Common myeloid progenitor, CD34-positive (primary cell): ENCODE data around the gene RIN3.

ENCODE experiments used
- CTCF ChIA-PET: fragments of 350-600 bp; sonication (Branson Sonifier 250); formaldehyde crosslinking; loops from one replicate; lab custom pipeline; 2021; ENCODE audit warnings: antibody characterized with exemption; lab: Charles Lee
- POLR2A ChIA-PET: fragments of 350-600 bp; sonication (Branson Sonifier 250); formaldehyde crosslinking; loops from one replicate; lab custom pipeline; 2021; ENCODE audit warnings: antibody characterized with exemption; lab: Charles Lee
- DNase-seq, 3 donors: peaks; one replicate each; pipeline versions ENCODE4 v3.0.0 to v3.0.0-alpha.2; 2013
- H3K27ac ChIP-seq, 2 experiments: 1 replicate in 1 of 2; 2 replicates in 1 of 2; pipeline ENCODE4 v1.7.0; 2013; ENCODE audit warnings: inconsistent platforms in 2 of 2, low read length in 2 of 2, mild to moderate bottlenecking in 2 of 2, low read depth in 1 of 2, moderate library complexity in 1 of 2; ENCODE audit not compliant: severe bottlenecking in 2 of 2, insufficient read depth in 1 of 2, poor library complexity in 1 of 2
- H3K27me3 ChIP-seq, 5 experiments: replicated peaks in 2 of 5; 1 replicate in 3 of 5; 2 replicates in 2 of 5; pipeline versions ENCODE4 v1.6.1 to v1.7.0; 2013; ENCODE audit warnings: low read length in 4 of 5, mild to moderate bottlenecking in 2 of 5, moderate library complexity in 2 of 5, inconsistent platforms in 1 of 5; ENCODE audit not compliant: insufficient read depth in 5 of 5, control insufficient read depth in 4 of 5
- H3K36me3 ChIP-seq, 4 experiments: 1 replicate in 2 of 4; 2 replicates in 2 of 4; pipeline versions ENCODE4 v1.6.1 to v1.7.0; 2013; ENCODE audit warnings: low read length in 3 of 4, control low read depth in 1 of 4, mild to moderate bottlenecking in 1 of 4; ENCODE audit not compliant: control insufficient read depth in 4 of 4, insufficient read depth in 4 of 4
- H3K4me1 ChIP-seq, 4 experiments: 1 replicate in 3 of 4; 2 replicates in 1 of 4; pipeline versions ENCODE4 v1.6.1 to v1.7.1; 2013; ENCODE audit warnings: low read length in 3 of 4, mild to moderate bottlenecking in 3 of 4, control low read depth in 1 of 4, inconsistent platforms in 1 of 4, moderate library complexity in 1 of 4; ENCODE audit not compliant: control insufficient read depth in 4 of 4, insufficient read depth in 4 of 4; ENCODE audit errors: control extremely low read depth in 1 of 4
- H3K4me3 ChIP-seq, 7 experiments: 1 replicate in 4 of 7; 2 replicates in 3 of 7; pipeline versions ENCODE4 v1.5.1 to v1.7.0; 2013; ENCODE audit warnings: mild to moderate bottlenecking in 7 of 7, low read length in 6 of 7, moderate library complexity in 6 of 7, inconsistent platforms in 2 of 7, low read depth in 2 of 7, control low read depth in 1 of 7; ENCODE audit not compliant: insufficient read depth in 4 of 7, control insufficient read depth in 1 of 7; ENCODE audit errors: extremely low read depth in 1 of 7
- H3K9me3 ChIP-seq, 5 experiments: 1 replicate in 4 of 5; 2 replicates in 1 of 5; pipeline versions ENCODE4 v1.6.1 to v1.7.1; 2013; ENCODE audit warnings: low read length in 4 of 5, mild to moderate bottlenecking in 2 of 5, inconsistent platforms in 1 of 5, low read depth in 1 of 5, moderate library complexity in 1 of 5; ENCODE audit not compliant: control insufficient read depth in 4 of 5, insufficient read depth in 2 of 5; ENCODE audit errors: control extremely low read depth in 1 of 5
- WGBS: methylation state at CpG from one replicate; pipeline ENCODE4 v1.1.5; 2013; ENCODE audit not compliant: insufficient coverage; 5-methylcytosine and 5-hydroxymethylcytosine counted together

RIN3 gene

GRCh38 chr14:92622311-92622710, 108.7 kb downstream of the RIN3 start:
- POLR2A ChIA-PET, result no interaction called here
- CTCF ChIA-PET, result interaction anchor here (1.1 kb wide), 1 partner anchor 47 kb away, joined by 3 read pairs; no protein-coding TSS in a partner anchor

DNA sequence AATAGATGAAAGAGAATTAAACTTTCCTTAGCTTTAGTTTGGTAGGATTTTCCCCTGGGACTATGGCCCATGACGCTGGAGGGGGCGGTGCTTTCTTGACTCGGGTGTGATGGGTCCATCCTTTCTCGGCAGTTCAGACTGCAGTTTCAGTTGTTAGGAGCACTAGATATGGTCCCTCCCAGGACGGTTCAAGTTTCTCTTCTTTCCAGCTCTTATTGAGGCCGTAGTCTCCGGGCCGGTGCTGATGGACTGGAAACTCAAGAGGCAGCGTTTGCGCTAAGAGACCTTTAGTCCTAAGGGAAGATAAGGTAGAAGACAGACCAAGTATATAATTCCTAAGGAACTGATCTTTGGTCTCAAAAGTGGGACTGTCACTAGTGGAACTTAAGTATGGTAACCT, 111.2 kb downstream of the RIN3 start:
- WGBS, result over 99% methylated on average over 8 of the region's 10 CpGs
- H3K36me3 ChIP-seq, result peaks cover 11 to 55% (median 32%) of the 10 kb centered on the region in 4 experiments
- POLR2A ChIA-PET, result no interaction called here

More at GRCh38 chr14:92622311-92622710, 108.7 kb downstream of the RIN3 start:
- Histone ChIP-seq H3K4me1 (no peaks in the 10 kb centered on the region), H3K9me3 (peaks cover 2 to 50% (median 35%) of the 10 kb centered on the region in 5 experiments), H3K27ac (no peak overlapping the region), H3K4me3 (peak overlapping the region in 1 of 7 experiments; percentile 9), H3K36me3 (peaks cover 10 to 46% (median 27%) of the 10 kb centered on the region in 4 experiments), H3K27me3 (no peaks in the 10 kb centered on the region)
- no peak for DNase-seq
- 98% methylated on average over 4 of the region's 4 CpGs for WGBS

GRCh38 chr14:92625213-92625612, 111.6 kb downstream of the RIN3 start:
- ChIA-PET CTCF (interaction anchor here (1.7 to 3.4 kb wide), 2 partner anchors 12 to 57 kb away, joined by 3 to 8 read pairs; no protein-coding TSS in a partner anchor), POLR2A (no interaction called here)
- no peak overlapping the region for H3K27ac ChIP-seq

More for the DNA sequence above, 111.2 kb downstream of the RIN3 start:
- Histone ChIP-seq H3K4me1 (no peaks in the 10 kb centered on the region), H3K9me3 (peaks cover 2 to 60% (median 41%) of the 10 kb centered on the region in 5 experiments), H3K27ac (no peak overlapping the region), H3K4me3 (no peak overlapping the region), H3K27me3 (no peaks in the 10 kb centered on the region)
- no peak for DNase-seq
- CTCF ChIA-PET, result interaction anchor here (1.7 to 3.4 kb wide), 3 partner anchors 9 to 57 kb away, joined by 3 to 9 read pairs (median 8); no protein-coding TSS in a partner anchor

GRCh38 chr14:92626041-92626440, 112.5 kb downstream of the RIN3 start:
- H3K9me3 ChIP-seq, result peaks cover 2 to 60% (median 41%) of the 10 kb centered on the region in 5 experiments
- H3K4me1 ChIP-seq, result no peaks in the 10 kb centered on the region
- POLR2A ChIA-PET, result no interaction called here
- CTCF ChIA-PET, result interaction anchor here (0.8 to 3.4 kb wide), 2 partner anchors 13 to 23 kb away, joined by 3 to 8 read pairs; no protein-coding TSS in a partner anchor
- no peak overlapping the region for H3K4me3 ChIP-seq
- no peak for DNase-seq
- H3K27me3 ChIP-seq, result no peaks in the 10 kb centered on the region
- peaks cover 11 to 53% (median 35%) of the 10 kb centered on the region in 4 experiments for H3K36me3 ChIP-seq
- no peak overlapping the region for H3K27ac ChIP-seq
- WGBS, result 100% methylated on average over 1 of the region's 3 CpGs

More at GRCh38 chr14:92625213-92625612, 111.6 kb downstream of the RIN3 start:
- Histone ChIP-seq H3K9me3 (peaks cover 2 to 60% (median 41%) of the 10 kb centered on the region in 5 experiments), H3K4me1 (no peaks in the 10 kb centered on the region), H3K4me3 (no peak overlapping the region), H3K36me3 (peaks cover 11 to 53% (median 34%) of the 10 kb centered on the region in 4 experiments), H3K27me3 (no peaks in the 10 kb centered on the region)
- no peak for DNase-seq
- 100% methylated on average over 3 of the region's 5 CpGs for WGBS

GRCh38 chr14:92627707-92628215, 114.2 kb downstream of the RIN3 start:
- CTCF ChIA-PET, result interaction anchor here (3.4 kb wide), 1 partner anchor 14 kb away, joined by 8 read pairs; no protein-coding TSS in a partner anchor
- Histone ChIP-seq H3K4me1 (peaks cover 0 to 6% (median under 1%) of the 10 kb centered on the region in 4 experiments), H3K27me3 (no peaks in the 10 kb centered on the region), H3K9me3 (peaks cover 2 to 44% (median 29%) of the 10 kb centered on the region in 5 experiments), H3K27ac (no peak overlapping the region), H3K4me3 (peak overlapping the region in 1 of 7 experiments; percentile 34), H3K36me3 (peaks cover 8 to 44% (median 27%) of the 10 kb centered on the region in 4 experiments)
- POLR2A ChIA-PET, result no interaction called here
- DNase-seq, result no peak
- 97% methylated on average over 5 of the region's 7 CpGs for WGBS

DNA sequence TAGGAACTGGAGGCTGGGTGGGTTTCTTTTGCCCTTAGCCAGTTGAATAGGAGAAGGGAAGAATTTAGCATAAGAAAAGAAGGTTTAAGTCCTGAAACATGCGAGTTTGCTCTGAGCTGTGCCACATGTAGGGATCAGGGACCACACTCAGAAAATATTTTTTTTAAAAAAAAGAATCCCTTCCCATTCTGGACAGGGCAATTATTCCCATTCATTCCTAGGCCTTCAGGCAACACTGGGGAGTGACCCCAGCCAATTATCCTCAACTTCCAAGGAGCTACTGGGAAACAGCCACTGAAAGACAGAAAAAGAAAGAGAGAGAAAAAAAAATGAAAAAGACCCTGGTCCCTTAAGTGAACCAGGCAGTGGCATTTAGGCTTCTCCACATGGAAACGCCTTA, 115.1 kb downstream of the RIN3 start:
- H3K4me1 ChIP-seq, result peaks cover 0 to 15% (median 8%) of the 10 kb centered on the region in 4 experiments
- no peaks in the 10 kb centered on the region for H3K27me3 ChIP-seq
- no peak overlapping the region for H3K27ac ChIP-seq
- WGBS, result 100% methylated on average over 2 of the region's 2 CpGs
- DNase-seq, result no peak
- H3K9me3 ChIP-seq, result peaks cover 2 to 37% (median 26%) of the 10 kb centered on the region in 5 experiments
- ChIA-PET POLR2A (no interaction called here), CTCF (interaction anchor here (0.6 kb wide), 1 partner anchor 14 kb away, joined by 3 read pairs; no protein-coding TSS in a partner anchor)
- peaks cover 6 to 38% (median 23%) of the 10 kb centered on the region in 4 experiments for H3K36me3 ChIP-seq
- no peak overlapping the region for H3K4me3 ChIP-seq

GRCh38 chr14:92630367-92630766, 116.8 kb downstream of the RIN3 start:
- Histone ChIP-seq H3K4me3 (no peak overlapping the region), H3K36me3 (peaks cover 2 to 31% (median 15%) of the 10 kb centered on the region in 4 experiments), H3K27ac (no peak overlapping the region), H3K4me1 (peaks cover 0 to 18% (median 11%) of the 10 kb centered on the region in 4 experiments), H3K9me3 (peaks cover 2 to 27% (median 21%) of the 10 kb centered on the region in 5 experiments), H3K27me3 (no peaks in the 10 kb centered on the region)
- WGBS, result 100% methylated on average over 2 of the region's 2 CpGs
- DNase-seq, result no peak
- POLR2A ChIA-PET, result no interaction called here
- CTCF ChIA-PET, result interaction anchor here (1.0 to 2.0 kb wide), 6 partner anchors 15 to 56 kb away, joined by 3 to 6 read pairs (median 3); no protein-coding TSS in a partner anchor
